Prostate gland (tissue), 2 donors: Measurements from ENCODE around the gene NMNAT2. TPM values are rescaled to one million over a fixed set of nuclear protein-coding genes. Genes with fewer than 3 reads are reported as not detected.

Experiments used
- DNase-seq: peaks from one replicate; pipeline ENCODE4 v3.0.0-alpha.2; 2019; ENCODE audit warnings: low spot score
- H3K27ac ChIP-seq, 2 donors: fragments of 200-600 bp; sonication (generic); 2 replicates each; pipeline ENCODE4 v1.5.1; 2017 to 2019
- H3K27me3 ChIP-seq: fragments of 200-600 bp; sonication (generic); replicated peaks from 2 replicates; pipeline ENCODE4 v1.5.1; 2019; ENCODE audit not compliant: insufficient read depth
- H3K36me3 ChIP-seq, 2 donors: fragments of 200-600 bp; sonication (generic); 1 replicate in 1 of 2; 2 replicates in 1 of 2; pipeline versions ENCODE4 v1.5.1 to v1.8.1; 2017 to 2019
- H3K4me1 ChIP-seq: fragments of 200-600 bp; sonication (generic); replicated peaks from 2 replicates; pipeline ENCODE4 v1.5.1; 2019
- H3K4me3 ChIP-seq, 2 donors: fragments of 200-600 bp; sonication (generic); 2 replicates each; pipeline ENCODE4 v1.5.1; 2017 to 2019
- H3K9me3 ChIP-seq: fragments of 200-600 bp; sonication (generic); 2 replicates; pipeline ENCODE4 v1.5.1; 2017
- CTCF ChIP-seq, 4 experiments: fragments of 200-600 bp in 2 of 4; fragments of 450-650 bp in 2 of 4; sonication (generic) in 2 of 4; IDR thresholded peaks; 1 replicate in 3 of 4; 2 replicates in 1 of 4; pipeline ENCODE4 v1.5.1; 2016 to 2019; ENCODE audit warnings: antibody characterized with exemption in 4 of 4, mild to moderate bottlenecking in 2 of 4, moderate library complexity in 2 of 4
- POLR2A ChIP-seq: fragments of 450-650 bp; IDR thresholded peaks from one replicate; pipeline ENCODE4 v1.6.1; 2016; ENCODE audit warnings: antibody characterized with exemption, mild to moderate bottlenecking
- POLR2AphosphoS5 ChIP-seq: sonication (generic); formaldehyde crosslinking; IDR thresholded peaks from one replicate; pipeline ENCODE4 v1.6.1; 2017; ENCODE audit warnings: antibody characterized with exemption
- WGBS: methylation state at CpG from one replicate; pipeline ENCODE4 v1.1.5; 2018; 5-methylcytosine and 5-hydroxymethylcytosine counted together
- intact Hi-C: fragments of 100-400 bp; cut with DNase I; formaldehyde crosslinking; loops from one replicate; pipeline ENCODE4 v1.14.2; 2022
- total RNA-seq, 2 donors: library from RNA; depleted of rRNA; stranded (reverse); fragments of >200 nt; gene quantifications; one replicate each; pipeline ENCODE4 v1.1.0, GENCODE V29; 2016

Gene NMNAT2
- total RNA-seq, 2 donors from 2014 or later = 0.27 to 41.0 TPM

DNA sequence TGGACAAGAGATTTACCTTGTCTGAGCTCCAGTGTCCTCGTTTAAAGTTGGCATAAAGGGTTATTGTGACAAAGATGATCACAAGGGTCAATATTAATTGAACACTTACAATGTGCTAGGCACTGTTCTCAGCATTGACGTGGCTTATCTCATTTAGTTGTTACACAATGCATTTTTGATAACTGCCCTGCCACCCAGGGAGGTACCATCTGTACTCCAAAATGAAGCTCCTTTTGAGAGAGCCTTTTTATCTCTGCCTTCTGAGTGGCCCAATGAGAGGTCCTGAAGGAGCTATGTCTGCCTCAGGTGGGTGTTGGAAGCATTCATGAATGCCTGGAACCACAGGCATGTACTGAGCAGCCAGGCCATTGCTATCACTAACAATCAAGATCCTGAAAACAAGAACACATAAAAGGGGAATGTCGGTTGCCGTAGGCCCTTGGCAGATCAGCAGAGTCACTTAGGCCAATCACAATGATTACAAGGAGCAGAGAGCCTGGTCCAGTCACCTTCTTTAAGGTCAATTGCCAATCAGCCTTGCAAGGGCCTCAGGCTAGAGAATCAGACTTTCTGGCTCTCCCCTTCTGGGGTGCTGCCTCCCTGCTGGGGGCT is 78.5 kb downstream of the NMNAT2 start:
- Histone ChIP-seq H3K36me3 (no peaks in the 10 kb centered on the region), H3K9me3 (no peaks in the 10 kb centered on the region), H3K27me3 (no peaks in the 10 kb centered on the region), H3K4me3 (no peak overlapping the region), H3K27ac (no peak overlapping the region), H3K4me1 (no peaks in the 10 kb centered on the region)
- TF ChIP-seq CTCF (IDR thresholded peaks at IDR 0.05) = no peak
- TF ChIP-seq POLR2AphosphoS5 = no peak
- no peak for TF ChIP-seq POLR2A
- DNase-seq = no peak
- 62% methylated on average over 4 of the region's 4 CpGs for WGBS
- intact Hi-C loops = no loop called here

- Histone ChIP-seq H3K27ac (no peak overlapping the region), H3K27me3 (no peaks in the 10 kb centered on the region), H3K9me3 (no peaks in the 10 kb centered on the region), H3K4me1 (no peaks in the 10 kb centered on the region), H3K36me3 (no peaks in the 10 kb centered on the region), H3K4me3 (no peak overlapping the region)
- DNase-seq = no peak
- intact Hi-C loops = no loop called here
- WGBS = 30% methylated on average over 10 of the region's 10 CpGs
- no peak for TF ChIP-seq CTCF (IDR thresholded peaks at IDR 0.05)
- TF ChIP-seq POLR2A = no peak
- no peak for TF ChIP-seq POLR2AphosphoS5
Observed at GRCh38 chr1:183331091-183331742, 87.0 kb downstream of the NMNAT2 start.

DNA sequence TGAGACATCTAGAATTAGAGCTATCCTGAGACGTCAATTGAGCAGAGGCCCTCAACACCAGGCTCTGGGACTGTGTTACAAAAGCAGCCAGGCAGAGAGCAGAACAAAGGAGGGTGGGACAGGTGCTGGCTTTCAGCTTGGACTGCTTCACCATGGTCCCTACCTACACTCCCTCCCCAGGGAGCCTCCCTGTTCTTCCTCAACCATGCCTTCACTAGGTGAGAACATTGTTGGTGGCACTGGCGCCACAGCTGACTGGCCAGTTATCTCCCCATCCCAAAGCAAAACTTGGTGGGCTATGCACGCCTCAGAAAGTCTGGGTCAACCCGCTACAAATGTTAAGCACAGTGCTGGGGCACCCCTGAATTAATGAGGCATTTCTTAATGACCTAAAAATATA is 87.8 kb downstream of the NMNAT2 start:
- WGBS = 86% methylated on average over 4 of the region's 4 CpGs
- H3K27ac ChIP-seq = no peak overlapping the region
- TF ChIP-seq POLR2A (no peak), CTCF (IDR thresholded peaks at IDR 0.05) (no peak), POLR2AphosphoS5 (no peak)
- H3K4me1 ChIP-seq = no peaks in the 10 kb centered on the region
- intact Hi-C loops = no loop called here
- no peaks in the 10 kb centered on the region for H3K9me3 ChIP-seq
- H3K36me3 ChIP-seq = no peaks in the 10 kb centered on the region
- H3K27me3 ChIP-seq = no peaks in the 10 kb centered on the region
- no peak for DNase-seq
- no peak overlapping the region for H3K4me3 ChIP-seq

DNA sequence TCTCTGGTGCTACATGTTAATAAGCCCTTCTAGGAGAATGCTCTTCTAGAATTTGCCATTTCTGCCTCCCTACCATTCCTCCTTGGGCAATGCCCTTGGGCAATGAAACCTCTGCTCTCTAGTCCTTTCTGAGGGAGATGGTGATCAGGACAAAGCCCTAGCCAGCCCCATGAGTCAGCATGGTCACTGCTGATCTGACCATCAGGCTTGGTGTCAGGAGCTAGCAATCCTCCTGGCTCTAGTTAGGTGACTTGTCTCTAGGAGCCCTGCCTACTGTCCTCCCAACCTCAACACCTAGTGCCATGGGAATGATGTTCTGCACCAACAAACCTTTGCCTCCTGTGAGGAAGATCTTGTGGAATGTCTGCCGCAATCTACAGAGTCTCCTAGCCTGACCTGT is 89.8 kb downstream of the NMNAT2 start:
- no peak for DNase-seq
- WGBS = 87% methylated on average over 1 of the region's 1 CpG
- H3K27ac ChIP-seq = no peak overlapping the region
- no peak overlapping the region for H3K4me3 ChIP-seq
- no peaks in the 10 kb centered on the region for H3K9me3 ChIP-seq
- no peaks in the 10 kb centered on the region for H3K4me1 ChIP-seq
- TF ChIP-seq CTCF (IDR thresholded peaks at IDR 0.05) (no peak), POLR2A (no peak), POLR2AphosphoS5 (no peak)
- H3K36me3 ChIP-seq = no peaks in the 10 kb centered on the region
- intact Hi-C loops = no loop called here
- H3K27me3 ChIP-seq = no peaks in the 10 kb centered on the region
